AG08396 (cell line): ENCODE results near the gene CD8B.
A peak's percentile ranks its signal among the peaks of the same experiment; 100 is the strongest.
"Not testable (repeated sequence)": the region's sequence is repeated elsewhere in the genome, so short reads cannot be mapped to it uniquely, and the experiment has no call there.

Experiments
- DNase-seq: peaks from one replicate; pipeline ENCODE4 v3.0.0; 2012; ENCODE audit warnings: low spot score, mixed read lengths

The CD8B gene

GRCh38 chr2:86836915-86837695, 24.6 kb downstream of the CD8B start:
- not testable (repeated sequence) for DNase-seq

- DNase-seq, result not testable (repeated sequence)
Measured at GRCh38 chr2:86835548-86835889, 26.2 kb downstream of the CD8B start.

- no peak for DNase-seq
Measured at GRCh38 chr2:86833315-86833714, 28.4 kb downstream of the CD8B start.

- no peak for DNase-seq
Measured at GRCh38 chr2:86832334-86833096, 29.2 kb downstream of the CD8B start.

- no peak for DNase-seq
Measured at GRCh38 chr2:86831537-86831936, 30.1 kb downstream of the CD8B start.

- DNase-seq, result no peak
Measured at GRCh38 chr2:86826951-86827350, 34.7 kb downstream of the CD8B start.

- no peak for DNase-seq
Measured at GRCh38 chr2:86825693-86826381, 35.8 kb downstream of the CD8B start.

GRCh38 chr2:86825036-86825692, 36.5 kb downstream of the CD8B start:
- DNase-seq, result no peak

- DNase-seq, result no peak
Measured at GRCh38 chr2:86822668-86823345, 38.9 kb downstream of the CD8B start.

- no peak for DNase-seq
Measured at GRCh38 chr2:86821842-86822241, 39.8 kb downstream of the CD8B start.

GRCh38 chr2:86821306-86821705, 40.4 kb downstream of the CD8B start:
- DNase-seq, result no peak

- no peak for DNase-seq
Measured at GRCh38 chr2:86818957-86819356, 42.7 kb downstream of the CD8B start.

GRCh38 chr2:86818114-86818801, 43.4 kb downstream of the CD8B start:
- DNase-seq, result no peak

GRCh38 chr2:86815611-86816010, 46.1 kb downstream of the CD8B start:
- DNase-seq, result no peak

- no peak for DNase-seq
Measured at GRCh38 chr2:86809481-86810121, 52.1 kb downstream of the CD8B start.

- DNase-seq, result peak; percentile 95
Measured at GRCh38 chr2:86808315-86809161, 53.1 kb downstream of the CD8B start.

GRCh38 chr2:86807468-86808275, 54.0 kb downstream of the CD8B start:
- no peak for DNase-seq

- DNase-seq, result no peak
Measured at GRCh38 chr2:86807133-86807467, 54.6 kb downstream of the CD8B start.
